Measurements from ENCODE around the gene WDR27. TPM values are rescaled to one million over a fixed set of nuclear protein-coding genes. Genes with fewer than 3 reads are reported as not detected.
A peak's percentile ranks its signal among the peaks of the same experiment; 100 is the strongest.

Gene WDR27
- total and polyA plus RNA-seq, 10 donors: 17.6 to 69.5 (median 45.7) TPM

- DNase-seq: no peak
- Histone ChIP-seq H3K36me3 (peaks cover 0 to 33% (median 15%) of the 10 kb centered on the region in 6 donors), H3K27me3 (replicated peaks in 1 of 7) (no peaks in the 10 kb centered on the region), H3K9me3 (no peaks in the 10 kb centered on the region), H3K4me3 (no peak overlapping the region), H3K4me1 (peaks cover 23 to 69% (median 39%) of the 10 kb centered on the region in 6 donors), H3K27ac (peak overlapping the region in 1 of 8 donors; percentile 3)
- TF ChIP-seq, protein P1, sequence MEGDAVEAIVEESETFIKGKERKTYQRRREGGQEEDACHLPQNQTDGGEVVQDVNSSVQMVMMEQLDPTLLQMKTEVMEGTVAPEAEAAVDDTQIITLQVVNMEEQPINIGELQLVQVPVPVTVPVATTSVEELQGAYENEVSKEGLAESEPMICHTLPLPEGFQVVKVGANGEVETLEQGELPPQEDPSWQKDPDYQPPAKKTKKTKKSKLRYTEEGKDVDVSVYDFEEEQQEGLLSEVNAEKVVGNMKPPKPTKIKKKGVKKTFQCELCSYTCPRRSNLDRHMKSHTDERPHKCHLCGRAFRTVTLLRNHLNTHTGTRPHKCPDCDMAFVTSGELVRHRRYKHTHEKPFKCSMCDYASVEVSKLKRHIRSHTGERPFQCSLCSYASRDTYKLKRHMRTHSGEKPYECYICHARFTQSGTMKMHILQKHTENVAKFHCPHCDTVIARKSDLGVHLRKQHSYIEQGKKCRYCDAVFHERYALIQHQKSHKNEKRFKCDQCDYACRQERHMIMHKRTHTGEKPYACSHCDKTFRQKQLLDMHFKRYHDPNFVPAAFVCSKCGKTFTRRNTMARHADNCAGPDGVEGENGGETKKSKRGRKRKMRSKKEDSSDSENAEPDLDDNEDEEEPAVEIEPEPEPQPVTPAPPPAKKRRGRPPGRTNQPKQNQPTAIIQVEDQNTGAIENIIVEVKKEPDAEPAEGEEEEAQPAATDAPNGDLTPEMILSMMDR (IDR thresholded peaks at IDR 0.05 in 8 of 11, conservative IDR thresholded peaks at IDR 0.05 in 3 of 11): no peak
- TF ChIP-seq POLR2A (IDR thresholded peaks at IDR 0.05) (no peak), POLR2AphosphoS5 (IDR thresholded peaks at IDR 0.05) (no peak)
- 83 to 98% (median 90%) methylated on average over 3 of the region's 3 CpGs for WGBS, 5 donors
- intact Hi-C loops (cut with DNase I; ENCODE audit: low total_unique reads): no loop called here
These were observed 18.5 kb upstream of the WDR27 start for GRCh38 chr6:169720207-169720855.

DNA sequence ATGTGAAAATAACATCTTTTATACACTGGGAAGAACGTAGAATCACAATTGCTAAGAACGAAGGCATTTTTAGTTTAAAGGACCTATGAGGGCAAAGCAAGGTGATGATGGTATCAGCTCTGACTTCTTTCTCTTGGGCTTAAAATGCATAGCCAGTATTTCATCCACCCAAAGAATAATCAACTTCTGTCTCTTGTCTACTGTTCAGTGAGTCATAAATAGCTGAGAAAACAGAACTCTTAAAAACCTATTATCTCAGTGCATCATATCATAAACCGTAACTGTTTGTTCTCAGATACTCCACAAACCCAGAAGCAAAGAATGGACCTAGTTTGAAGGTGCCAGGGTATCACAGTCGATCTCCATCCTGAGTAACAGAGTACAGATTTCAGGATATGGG lies 17.3 kb upstream of the WDR27 start:
- WGBS, 5 donors: 82 to 96% (median 94%) methylated on average over 4 of the region's 4 CpGs
- H3K4me3 ChIP-seq: no peak overlapping the region
- no peaks in the 10 kb centered on the region for H3K9me3 ChIP-seq
- no peaks in the 10 kb centered on the region for H3K27me3 ChIP-seq (replicated peaks in 1 of 7)
- no peak for DNase-seq
- TF ChIP-seq POLR2A (IDR thresholded peaks at IDR 0.05) (no peak), POLR2AphosphoS5 (IDR thresholded peaks at IDR 0.05) (no peak)
- TF ChIP-seq, protein P1 (IDR thresholded peaks at IDR 0.05 in 8 of 11, conservative IDR thresholded peaks at IDR 0.05 in 3 of 11): no peak
- peaks cover 23 to 62% (median 33%) of the 10 kb centered on the region in 6 donors for H3K4me1 ChIP-seq
- intact Hi-C loops (cut with DNase I; ENCODE audit: low total_unique reads): no loop called here
- no peak overlapping the region for H3K27ac ChIP-seq
- peaks cover 0 to 45% (median 26%) of the 10 kb centered on the region in 6 donors for H3K36me3 ChIP-seq

- Histone ChIP-seq H3K36me3 (peaks cover 3 to 91% (median 63%) of the 10 kb centered on the region in 6 donors), H3K27me3 (replicated peaks in 1 of 7) (no peaks in the 10 kb centered on the region), H3K27ac (no peak overlapping the region), H3K4me3 (no peak overlapping the region), H3K4me1 (peaks cover 0 to 34% (median 2%) of the 10 kb centered on the region in 6 donors), H3K9me3 (no peaks in the 10 kb centered on the region)
- intact Hi-C loops (cut with DNase I; ENCODE audit: low total_unique reads): no loop called here
- TF ChIP-seq, protein P1 (IDR thresholded peaks at IDR 0.05 in 8 of 11, conservative IDR thresholded peaks at IDR 0.05 in 3 of 11): no peak
- TF ChIP-seq POLR2AphosphoS5 (IDR thresholded peaks at IDR 0.05): no peak
- TF ChIP-seq POLR2A (IDR thresholded peaks at IDR 0.05): no peak
- DNase-seq: no peak
- 92 to 98% (median 95%) methylated on average over 9 of the region's 9 CpGs for WGBS, 5 donors
These were observed 12.8 kb upstream of the WDR27 start for GRCh38 chr6:169714595-169714994.

- Histone ChIP-seq H3K4me3 (no peak overlapping the region), H3K27me3 (replicated peaks in 1 of 7) (no peaks in the 10 kb centered on the region), H3K27ac (no peak overlapping the region), H3K36me3 (peaks cover 3 to 95% (median 65%) of the 10 kb centered on the region in 6 donors), H3K9me3 (no peaks in the 10 kb centered on the region), H3K4me1 (peaks cover 0 to 34% (median 2%) of the 10 kb centered on the region in 6 donors)
- WGBS, 5 donors: 89 to 98% (median 98%) methylated on average over 2 of the region's 2 CpGs
- no peak for DNase-seq
- intact Hi-C loops (cut with DNase I; ENCODE audit: low total_unique reads): no loop called here
- TF ChIP-seq POLR2A (IDR thresholded peaks at IDR 0.05): no peak
- TF ChIP-seq, protein P1 (IDR thresholded peaks at IDR 0.05 in 8 of 11, conservative IDR thresholded peaks at IDR 0.05 in 3 of 11): no peak
These were observed 12.3 kb upstream of the WDR27 start for GRCh38 chr6:169714178-169714577.

All from spleen (tissue), 11 donors.